Inflammatory macrophage (primary cell): ENCODE results near the gene RGMA.

Experiments
- DNase-seq, 2 donors: peaks; one replicate each; pipeline ENCODE4 v3.0.0-alpha.2; 2020 to 2022
- total RNA-seq, 18 experiments: gene quantifications; one replicate each; lab custom pipeline; 2026; ENCODE audit warnings: mixed read lengths in 6 of 18, inconsistent platforms in 2 of 18; lab: John Stamatoyannopoulos, UW

RGMA gene
- 0 to 0.32 (median 0.08) reads per million in 18 experiments for total RNA-seq

GRCh38 chr15:93088981-93089726, at the start of gene RGMA:
TSS of gene RGMA (minus strand) at chr15:93089211. CDS start at chr15:93088932, 279 bp downstream.
- DNase-seq, result no peak

GRCh38 chr15:93136606-93137005, 47.6 kb upstream of the RGMA start:
- DNase-seq, result no peak

DNA sequence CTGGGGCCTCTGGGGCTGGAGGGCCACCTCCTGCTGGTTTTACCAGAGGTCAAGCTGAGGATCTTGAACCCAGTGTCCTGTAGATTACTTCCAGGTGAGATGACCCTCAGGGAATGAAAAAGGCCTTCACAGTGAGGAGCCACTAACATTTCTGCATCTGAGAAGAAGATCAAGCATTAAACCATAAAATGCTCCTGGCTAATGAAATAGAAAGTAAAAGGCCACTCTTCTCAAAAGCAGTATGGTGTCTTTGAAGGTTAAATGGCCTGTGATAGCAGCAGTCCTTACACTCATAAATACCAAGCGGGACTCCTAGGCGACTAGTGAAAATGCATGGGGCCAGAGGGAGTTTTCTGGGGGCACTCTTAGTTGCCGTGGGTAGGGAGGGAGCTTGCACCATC, 47.0 kb upstream of the RGMA start:
- no peak for DNase-seq

- no peak for DNase-seq
Measured at GRCh38 chr15:93135459-93135858, 46.4 kb upstream of the RGMA start.

- DNase-seq, result no peak
Measured at GRCh38 chr15:93131485-93132095, 42.6 kb upstream of the RGMA start.

DNA sequence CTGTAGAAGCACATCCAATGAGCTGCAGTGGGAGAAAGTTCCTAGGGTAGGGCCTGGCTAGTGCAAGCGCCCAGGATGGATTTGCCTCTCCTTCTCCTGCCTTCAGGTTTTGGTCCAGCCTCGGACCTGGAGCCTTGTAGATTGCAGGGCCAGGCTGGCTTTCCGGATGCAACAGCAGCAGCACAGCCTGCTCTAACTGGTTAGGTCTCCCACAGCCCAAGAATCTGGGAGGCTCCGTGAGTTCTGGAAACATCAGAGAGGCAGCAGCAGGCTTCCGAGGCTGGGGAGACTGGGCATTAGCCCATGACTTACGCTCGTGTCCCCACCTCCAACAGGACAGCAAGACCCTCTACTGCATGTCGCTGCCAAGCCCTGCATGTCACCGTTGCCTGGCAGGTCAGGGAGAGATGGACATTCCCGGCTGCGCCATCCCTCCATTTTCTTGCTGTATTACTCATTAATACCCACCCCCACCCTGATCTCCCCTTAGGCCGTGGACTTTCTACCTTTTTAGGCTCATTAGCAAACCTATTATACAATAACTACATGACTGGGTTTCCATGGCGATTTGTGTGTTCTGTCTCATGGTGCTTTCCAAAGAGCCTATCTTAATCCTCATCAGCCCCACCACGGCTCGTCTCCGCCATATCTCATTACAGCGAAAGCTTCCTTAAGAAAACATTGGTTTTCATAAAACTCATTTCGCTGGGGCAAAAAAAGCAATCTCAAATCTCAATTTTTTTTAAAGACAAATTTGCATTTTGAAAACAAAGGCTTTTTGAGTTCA, 40.9 kb upstream of the RGMA start:
- DNase-seq, result no peak

DNA sequence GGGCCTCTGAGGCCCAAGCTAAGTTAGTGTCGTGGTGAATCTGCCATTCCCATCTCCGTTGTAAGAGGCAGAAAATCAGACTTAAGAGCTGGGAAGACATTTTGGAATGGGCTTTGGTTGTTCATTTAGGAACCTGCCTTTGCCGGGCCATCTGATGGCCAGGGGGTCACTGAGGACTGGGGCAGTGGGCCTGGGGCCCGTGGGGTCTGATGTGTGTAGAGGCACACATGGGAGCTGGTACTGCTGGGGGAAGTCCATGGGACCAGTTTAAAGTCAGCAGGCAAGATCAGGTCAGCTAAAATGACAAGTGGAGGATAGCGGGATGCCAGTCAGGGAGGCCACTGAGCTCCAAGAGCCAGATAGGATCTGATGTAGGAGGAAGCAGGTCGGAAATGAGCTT, 38.3 kb upstream of the RGMA start:
- DNase-seq, result no peak

- DNase-seq, result no peak
Measured at GRCh38 chr15:93126599-93126998, 37.6 kb upstream of the RGMA start.

- DNase-seq, result no peak
Measured at GRCh38 chr15:93126148-93126547, 37.1 kb upstream of the RGMA start.

DNA sequence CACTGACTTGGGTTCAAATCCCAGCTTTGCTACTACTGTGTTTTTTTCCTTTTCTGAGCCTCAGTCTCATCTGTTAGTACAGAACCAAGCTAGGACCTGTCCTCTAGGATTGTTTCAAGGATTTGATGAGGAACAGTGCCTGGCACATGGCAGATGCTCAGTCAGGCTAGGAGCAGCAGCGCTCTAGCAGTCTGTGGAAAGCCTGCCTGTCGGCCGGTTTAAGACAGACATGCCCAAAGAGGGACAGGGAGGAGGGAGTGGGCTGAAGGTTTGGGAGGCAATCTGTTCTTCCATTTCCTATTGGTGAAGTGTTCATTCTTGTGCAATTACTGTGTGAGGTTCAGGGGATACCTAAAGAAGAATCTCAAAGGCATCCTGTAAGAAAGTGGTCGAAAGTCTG, 35.1 kb upstream of the RGMA start:
- no peak for DNase-seq

- no peak for DNase-seq
Measured at GRCh38 chr15:93121973-93122910, 33.2 kb upstream of the RGMA start.

- no peak for DNase-seq
Measured at GRCh38 chr15:93121107-93121506, 32.1 kb upstream of the RGMA start.

DNA sequence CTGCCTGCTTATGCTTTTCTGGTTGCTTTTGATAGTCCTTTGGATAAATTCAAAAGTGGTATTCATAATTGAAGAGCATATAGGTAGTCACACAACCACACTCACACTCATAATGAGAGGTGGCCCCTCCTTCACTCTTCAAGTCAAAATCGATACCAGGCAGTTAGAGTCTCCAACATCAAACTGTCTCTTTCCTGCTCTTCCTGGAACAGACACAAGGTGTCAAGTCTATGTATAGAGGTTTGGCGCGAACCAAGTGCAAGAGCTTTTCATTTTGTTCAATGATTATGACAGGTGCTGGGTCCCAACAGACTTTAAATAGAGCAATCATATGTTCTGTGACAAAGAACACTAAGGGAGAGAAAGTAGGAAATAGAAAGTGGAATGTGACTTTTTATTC, 29.9 kb upstream of the RGMA start:
- no peak for DNase-seq

- DNase-seq, result no peak
Measured at GRCh38 chr15:93111451-93111850, 22.4 kb upstream of the RGMA start.

GRCh38 chr15:93110502-93111040, 21.6 kb upstream of the RGMA start:
- DNase-seq, result no peak

DNA sequence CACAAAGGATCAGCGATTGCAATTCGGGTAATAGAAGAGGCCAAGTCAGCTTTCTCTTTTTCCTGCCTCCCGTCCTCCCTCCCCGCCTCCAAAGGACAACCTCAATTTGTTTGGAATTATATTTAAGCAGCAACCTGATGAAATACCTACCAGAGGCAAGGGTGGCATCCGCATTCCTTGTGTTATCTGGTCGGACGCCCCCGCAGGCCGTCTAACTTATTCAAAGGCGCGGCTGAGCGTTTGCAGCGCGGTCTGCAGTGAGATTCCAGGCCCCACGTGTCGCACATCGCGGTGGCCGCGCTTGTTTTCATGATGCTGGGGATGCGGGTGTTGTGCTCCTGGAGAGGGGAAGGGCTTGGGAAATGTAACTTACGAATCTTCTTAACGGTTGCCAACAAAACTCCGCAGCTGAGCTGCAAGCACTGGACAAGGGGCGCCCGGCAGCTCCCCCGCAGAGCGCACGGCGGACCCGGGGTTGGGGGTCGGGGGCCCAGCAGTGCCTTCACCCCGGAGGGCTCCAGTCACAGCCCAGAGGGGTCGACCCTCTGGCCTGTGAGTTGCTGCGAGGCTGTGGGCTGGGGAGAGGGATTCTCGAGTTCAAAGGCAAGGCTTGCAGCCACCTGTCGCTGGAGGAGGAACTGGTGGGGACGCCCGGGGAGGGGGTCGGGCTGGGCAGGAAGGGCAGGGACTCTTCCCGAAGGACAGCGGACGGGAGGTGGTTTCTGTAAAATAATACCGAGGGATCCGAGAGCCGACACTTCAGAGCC, 20.5 kb upstream of the RGMA start:
- no peak for DNase-seq

DNA sequence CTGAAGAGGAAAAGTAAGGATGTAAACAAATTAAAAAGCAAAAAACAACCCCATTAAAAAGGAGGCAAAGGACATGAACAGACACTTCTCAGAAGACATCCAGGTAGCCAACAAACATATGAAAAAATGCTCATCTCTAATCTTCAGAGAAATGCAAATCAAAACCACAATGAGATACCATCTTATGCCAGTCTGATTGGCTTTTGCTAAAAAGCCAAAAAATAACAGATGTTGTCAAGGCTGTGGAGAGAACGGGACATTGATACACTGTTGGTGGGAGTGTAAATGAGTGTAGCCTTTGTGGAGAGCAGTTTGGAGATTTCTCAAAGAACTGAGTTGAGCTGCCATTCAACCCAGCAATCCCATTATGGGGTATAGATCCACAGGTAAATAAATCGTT, 18.6 kb upstream of the RGMA start:
- DNase-seq, result no peak

GRCh38 chr15:93105485-93105884, 16.5 kb upstream of the RGMA start:
- DNase-seq, result no peak

- no peak for DNase-seq
Measured at GRCh38 chr15:93103823-93104222, 14.8 kb upstream of the RGMA start.

DNA sequence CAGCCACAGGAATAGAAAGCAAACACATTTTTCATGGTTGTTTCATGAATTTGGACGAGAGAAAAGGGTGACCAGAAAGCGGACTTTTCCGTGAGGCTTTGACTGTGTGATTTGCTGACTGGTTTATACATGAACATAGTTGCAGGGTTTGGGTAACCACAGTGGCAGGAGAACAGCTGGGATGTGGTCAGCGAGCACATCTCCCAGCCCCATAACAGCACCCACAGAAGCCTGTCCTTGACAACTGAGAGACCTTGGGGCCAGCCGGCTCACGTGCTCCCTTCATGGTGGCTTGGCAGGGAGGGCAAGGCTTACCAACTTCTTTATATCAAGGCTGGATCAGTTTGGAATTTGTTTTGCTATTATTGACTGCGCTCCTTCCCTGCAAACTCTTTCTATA, 13.2 kb upstream of the RGMA start:
- DNase-seq, result no peak

DNA sequence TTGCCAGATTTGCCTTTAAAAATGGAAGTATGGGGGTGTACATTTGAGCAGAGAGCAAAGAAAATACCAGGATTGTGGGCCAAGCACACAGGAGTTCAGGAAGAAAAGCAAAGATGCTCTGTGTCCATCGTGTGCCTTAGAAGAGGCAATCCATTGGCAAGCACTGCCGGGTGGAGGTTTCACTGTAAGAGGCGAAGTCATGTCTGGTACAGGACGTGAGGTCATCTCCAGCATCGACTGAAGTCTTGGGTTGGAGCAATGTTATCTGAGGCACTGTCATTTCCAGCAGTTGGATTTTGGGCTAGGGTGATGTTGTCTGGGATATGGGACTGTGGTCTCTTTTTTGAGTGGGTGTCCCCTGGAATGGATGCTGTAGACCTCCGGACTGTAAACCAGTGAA, 4.8 kb upstream of the RGMA start:
- no peak for DNase-seq
